ENCODE data around the gene NCOA6.
A peak's percentile ranks its signal among the peaks of the same experiment; 100 is the strongest.

The NCOA6 gene

GRCh38 chr20:34861386-34862084 lies 36.1 kb upstream of the NCOA6 start:
- Histone ChIP-seq H3K27me3 (ENCODE audit: insufficient read depth, low read length, poor library complexity) (no peaks in the 10 kb centered on the region), H3K9ac (ENCODE audit: low read depth, low read length) (no peak overlapping the region), H3K4me2 (ENCODE audit: insufficient read depth, low read length) (no peak overlapping the region), H2AFZ (ENCODE audit: low read depth, low read length) (no peak overlapping the region), H3K9me3 (ENCODE audit: insufficient read depth, low read length, severe bottlenecking) (no peaks in the 10 kb centered on the region), H3K27ac (ENCODE audit: low read length) (no peak overlapping the region), H4K20me1 (ENCODE audit: insufficient read depth, low read length) (0 out of 2 replicates have a peak, but pooled peaks cover 3% of the 10 kb centered on the region), H3K36me3 (ENCODE audit: insufficient read depth, low read length) (peaks cover 46% of the 10 kb centered on the region), H3K4me3 (ENCODE audit: low read depth in 1 of 2, low read length in 2 of 2) (no peak overlapping the region), H3K4me1 (ENCODE audit: insufficient read depth, low read length) (no peaks in the 10 kb centered on the region), H3K79me2 (ENCODE audit: insufficient read depth, low read length) (no peaks in the 10 kb centered on the region)
- DNase-seq (peak; percentile 26), ATAC-seq (ENCODE audit: insufficient read depth, low read depth) (no peak)
- TF ChIP-seq EZH2 (IDR thresholded peaks at IDR 0.05; ENCODE audit: borderline replicate concordance, low read depth, low read length, severe bottlenecking), result no peak
- no peak for TF ChIP-seq CTCF (IDR thresholded peaks at IDR 0.05; ENCODE audit: borderline replicate concordance, extremely low read depth, low read length, poor library complexity, severe bottlenecking)

GRCh38 chr20:34859826-34860545 lies 34.5 kb upstream of the NCOA6 start:
- H3K9ac ChIP-seq (ENCODE audit: low read depth, low read length), result no peak overlapping the region
- no peak overlapping the region for H2AFZ ChIP-seq (ENCODE audit: low read depth, low read length)
- TF ChIP-seq CTCF (IDR thresholded peaks at IDR 0.05; ENCODE audit: borderline replicate concordance, extremely low read depth, low read length, poor library complexity, severe bottlenecking), result no peak
- no peak for TF ChIP-seq EZH2 (IDR thresholded peaks at IDR 0.05; ENCODE audit: borderline replicate concordance, low read depth, low read length, severe bottlenecking)
- no peak overlapping the region for H3K4me2 ChIP-seq (ENCODE audit: insufficient read depth, low read length)
- H3K79me2 ChIP-seq (ENCODE audit: insufficient read depth, low read length), result no peaks in the 10 kb centered on the region
- no peak for DNase-seq
- no peaks in the 10 kb centered on the region for H3K27me3 ChIP-seq (ENCODE audit: insufficient read depth, low read length, poor library complexity)
- 0 out of 2 replicates have a peak, but pooled peaks cover 3% of the 10 kb centered on the region for H4K20me1 ChIP-seq (ENCODE audit: insufficient read depth, low read length)
- H3K27ac ChIP-seq (ENCODE audit: low read length), result no peak overlapping the region
- H3K9me3 ChIP-seq (ENCODE audit: insufficient read depth, low read length, severe bottlenecking), result no peaks in the 10 kb centered on the region
- ATAC-seq (ENCODE audit: insufficient read depth, low read depth), result no peak
- peaks cover 49% of the 10 kb centered on the region for H3K36me3 ChIP-seq (ENCODE audit: insufficient read depth, low read length)
- H3K4me3 ChIP-seq (ENCODE audit: low read depth in 1 of 2, low read length in 2 of 2), result no peak overlapping the region
- H3K4me1 ChIP-seq (ENCODE audit: insufficient read depth, low read length), result no peaks in the 10 kb centered on the region

- H3K9ac ChIP-seq (ENCODE audit: low read depth, low read length), result no peak overlapping the region
- no peak for TF ChIP-seq CTCF (IDR thresholded peaks at IDR 0.05; ENCODE audit: borderline replicate concordance, extremely low read depth, low read length, poor library complexity, severe bottlenecking)
- no peak for TF ChIP-seq EZH2 (IDR thresholded peaks at IDR 0.05; ENCODE audit: borderline replicate concordance, low read depth, low read length, severe bottlenecking)
- peaks cover 55% of the 10 kb centered on the region for H3K36me3 ChIP-seq (ENCODE audit: insufficient read depth, low read length)
- no peak overlapping the region for H3K4me3 ChIP-seq (ENCODE audit: low read depth in 1 of 2, low read length in 2 of 2)
- H3K27me3 ChIP-seq (ENCODE audit: insufficient read depth, low read length, poor library complexity), result no peaks in the 10 kb centered on the region
- no peak overlapping the region for H2AFZ ChIP-seq (ENCODE audit: low read depth, low read length)
- ATAC-seq (ENCODE audit: insufficient read depth, low read depth) (no peak), DNase-seq (no peak)
- no peak overlapping the region for H3K4me2 ChIP-seq (ENCODE audit: insufficient read depth, low read length)
- H3K27ac ChIP-seq (ENCODE audit: low read length), result no peak overlapping the region
- H4K20me1 ChIP-seq (ENCODE audit: insufficient read depth, low read length), result 0 out of 2 replicates have a peak, but pooled peaks cover 3% of the 10 kb centered on the region
- H3K4me1 ChIP-seq (ENCODE audit: insufficient read depth, low read length), result no peaks in the 10 kb centered on the region
- H3K9me3 ChIP-seq (ENCODE audit: insufficient read depth, low read length, severe bottlenecking), result no peaks in the 10 kb centered on the region
- H3K79me2 ChIP-seq (ENCODE audit: insufficient read depth, low read length), result no peaks in the 10 kb centered on the region
These were observed 33.9 kb upstream of the NCOA6 start for GRCh38 chr20:34859367-34859766.

Data from DND-41 (cell line).